Measurements from ENCODE around the gene MICAL2. TPM values are rescaled to one million over a fixed set of nuclear protein-coding genes. Genes with fewer than 3 reads are reported as not detected.

The MICAL2 gene
- total and polyA plus RNA-seq, 2 of the 8 experiments (the other 6 are each of a cell fraction or from before 2014, with no cell fraction given): 1.3 to 4.1 TPM

GRCh38 chr11:12089041-12089440 is 21.3 kb upstream of the MICAL2 start:
- H2BK120ac ChIP-seq (replicated peaks; ENCODE audit: low read depth, low read length): no peak overlapping the region
- FAIRE-seq: no peak
- no peak overlapping the region for H3K18ac ChIP-seq (ENCODE audit: extremely low read depth, low read length)
- peaks cover 3 to 14% (median 11%) of the 10 kb centered on the region in 4 experiments for H3K4me1 ChIP-seq (replicated peaks in 1 of 4; ENCODE audit: control insufficient read depth in 3 of 4, insufficient read depth in 4 of 4, low read length in 3 of 4)
- H3K4me2 ChIP-seq (ENCODE audit: insufficient read depth in 1 of 2, low read depth in 2 of 2, low read length in 2 of 2): no peak overlapping the region
- H3K9ac ChIP-seq (replicated peaks in 1 of 4; ENCODE audit: extremely low read depth in 1 of 4, low read depth in 3 of 4, low read length in 3 of 4): no peak overlapping the region
- POLR2A ChIA-PET (ENCODE audit: partially characterized antibody): no interaction called here
- H3K4me3 ChIP-seq (ENCODE audit: extremely low read depth in 1 of 4, insufficient read depth in 2 of 4, low read depth in 3 of 4, low read length in 4 of 4): no peak overlapping the region
- H4K5ac ChIP-seq (ENCODE audit: insufficient read length, low read depth, low read length): no peak overlapping the region
- CTCF ChIA-PET (ENCODE audit: partially characterized antibody): interaction anchor here (0.6 to 7.0 kb wide), 11 partner anchors 14 to 591 kb away, joined by 3 to 37 read pairs (median 5); no protein-coding TSS in a partner anchor
- H2BK12ac ChIP-seq (ENCODE audit: low read depth, low read length): no peak overlapping the region
- H2BK15ac ChIP-seq (ENCODE audit: low read length): no peak overlapping the region
- H3K27me3 ChIP-seq (replicated peaks in 1 of 4; ENCODE audit: control insufficient read depth in 3 of 4, extremely low read depth in 1 of 4, insufficient read depth in 3 of 4, low read length in 3 of 4): no peaks in the 10 kb centered on the region
- WGBS, 2 experiments (ENCODE audit: extremely low coverage in 1 of 2, insufficient coverage in 1 of 2, insufficient read length in 1 of 2, insufficient replicate concordance in 2 of 2, low coverage in 1 of 2, low lambda C conversion rate in 2 of 2, missing lambda C conversion rate in 1 of 2): 90% methylated on average over 4 of the region's 4 CpGs; no CpG with 5 or more reads in 1 of the 2 experiments
- H3K4ac ChIP-seq (replicated peaks; ENCODE audit: insufficient read length, low read depth, low read length): no peak overlapping the region
- H3K56ac ChIP-seq (replicated peaks; ENCODE audit: insufficient read length, low read depth, low read length): no peak overlapping the region
- H4K20me1 ChIP-seq (replicated peaks in 1 of 2; ENCODE audit: control insufficient read depth in 1 of 2, insufficient read depth in 2 of 2, low read length in 2 of 2): no peaks in the 10 kb centered on the region
- H4K8ac ChIP-seq (ENCODE audit: extremely low read depth, insufficient read depth, low read length): no peak overlapping the region
- H3K23ac ChIP-seq (ENCODE audit: insufficient read length): no peak overlapping the region
- H2BK5ac ChIP-seq (ENCODE audit: low read depth, low read length): no peak overlapping the region
- TF ChIP-seq CTBP2 (IDR thresholded peaks at IDR 0.05; ENCODE audit: borderline replicate concordance, insufficient read depth, insufficient read length, low read length): no peak
- TF ChIP-seq EP300 (IDR thresholded peaks at IDR 0.05; ENCODE audit: borderline replicate concordance in 1 of 2, low read depth in 2 of 2, low read length in 2 of 2): no peak
- no peak for TF ChIP-seq POLR2A (IDR thresholded peaks at IDR 0.05; ENCODE audit: control extremely low read depth in 1 of 2, low read depth in 2 of 2, low read length in 2 of 2)
- no peak for TF ChIP-seq TBP (IDR thresholded peaks at IDR 0.05; ENCODE audit: low read depth, low read length)
- no peak for TF ChIP-seq RBBP5 (IDR thresholded peaks at IDR 0.05; ENCODE audit: borderline replicate concordance, low read depth, low read length)
- no peak for TF ChIP-seq KDM1A (IDR thresholded peaks at IDR 0.05; ENCODE audit: borderline replicate concordance, low read length)
- TF ChIP-seq, protein P1, sequence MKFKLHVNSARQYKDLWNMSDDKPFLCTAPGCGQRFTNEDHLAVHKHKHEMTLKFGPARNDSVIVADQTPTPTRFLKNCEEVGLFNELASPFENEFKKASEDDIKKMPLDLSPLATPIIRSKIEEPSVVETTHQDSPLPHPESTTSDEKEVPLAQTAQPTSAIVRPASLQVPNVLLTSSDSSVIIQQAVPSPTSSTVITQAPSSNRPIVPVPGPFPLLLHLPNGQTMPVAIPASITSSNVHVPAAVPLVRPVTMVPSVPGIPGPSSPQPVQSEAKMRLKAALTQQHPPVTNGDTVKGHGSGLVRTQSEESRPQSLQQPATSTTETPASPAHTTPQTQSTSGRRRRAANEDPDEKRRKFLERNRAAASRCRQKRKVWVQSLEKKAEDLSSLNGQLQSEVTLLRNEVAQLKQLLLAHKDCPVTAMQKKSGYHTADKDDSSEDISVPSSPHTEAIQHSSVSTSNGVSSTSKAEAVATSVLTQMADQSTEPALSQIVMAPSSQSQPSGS (IDR thresholded peaks at IDR 0.05; ENCODE audit: low read length): no peak
- no peak for TF ChIP-seq CBX8 (IDR thresholded peaks at IDR 0.05; ENCODE audit: borderline replicate concordance, low read depth, low read length)
- TF ChIP-seq EGR1 (IDR thresholded peaks at IDR 0.05; ENCODE audit: borderline replicate concordance, low read depth, low read length): no peak
- TF ChIP-seq CHD2 (IDR thresholded peaks at IDR 0.05; ENCODE audit: low read length): no peak
- TF ChIP-seq SP1 (IDR thresholded peaks at IDR 0.05; ENCODE audit: low read depth, low read length): no peak
- no peak for TF ChIP-seq TCF12 (IDR thresholded peaks at IDR 0.05; ENCODE audit: low read depth, low read length)
- no peak overlapping the region for H3K27ac ChIP-seq (ENCODE audit: low read depth, low read length)
- H3K79me2 ChIP-seq (ENCODE audit: control insufficient read depth in 1 of 2, insufficient read depth in 2 of 2, low read length in 2 of 2): no peaks in the 10 kb centered on the region
- H3K9me3 ChIP-seq (ENCODE audit: insufficient read depth in 2 of 2, low read depth in 1 of 2, low read length in 1 of 2): no peaks in the 10 kb centered on the region
- H4K91ac ChIP-seq (replicated peaks; ENCODE audit: insufficient read length, low read length): no peak overlapping the region
- no peak overlapping the region for H2AK5ac ChIP-seq (ENCODE audit: low read depth, low read length)
- H2BK20ac ChIP-seq (ENCODE audit: low read length): no peak overlapping the region
- DNase-seq (ENCODE audit: low read depth in 1 of 2, low spot score in 2 of 2): no peak
- no peaks in the 10 kb centered on the region for H3K23me2 ChIP-seq (ENCODE audit: low read depth, low read length)
- H3K36me3 ChIP-seq (ENCODE audit: control insufficient read depth in 2 of 4, insufficient read depth in 4 of 4, low read length in 3 of 4): no peaks in the 10 kb centered on the region
- H2AFZ ChIP-seq (ENCODE audit: low read length): no peak overlapping the region
- H3K14ac ChIP-seq (ENCODE audit: insufficient read length): no peak overlapping the region
- H3K79me1 ChIP-seq (ENCODE audit: low read depth, low read length): no peaks in the 10 kb centered on the region

Data from H1 (cell line).